ENCODE measurements around the gene KCNH1. TPM values are rescaled to one million over a fixed set of nuclear protein-coding genes. Genes with fewer than 3 reads are reported as not detected.
"Not testable (repeated sequence)": the region's sequence is repeated elsewhere in the genome, so short reads cannot be mapped to it uniquely, and the experiment has no call there.

Gene KCNH1
- total RNA-seq, 1 experiment from 2014 or later: 2.4 TPM

- DNase-seq (ENCODE audit: low read depth): no peak
These were observed 22.6 kb downstream of the KCNH1 start for GRCh38 chr1:211111351-211111750.

GRCh38 chr1:211101481-211101880, 32.5 kb downstream of the KCNH1 start:
- no peak for DNase-seq (ENCODE audit: low read depth)

DNA sequence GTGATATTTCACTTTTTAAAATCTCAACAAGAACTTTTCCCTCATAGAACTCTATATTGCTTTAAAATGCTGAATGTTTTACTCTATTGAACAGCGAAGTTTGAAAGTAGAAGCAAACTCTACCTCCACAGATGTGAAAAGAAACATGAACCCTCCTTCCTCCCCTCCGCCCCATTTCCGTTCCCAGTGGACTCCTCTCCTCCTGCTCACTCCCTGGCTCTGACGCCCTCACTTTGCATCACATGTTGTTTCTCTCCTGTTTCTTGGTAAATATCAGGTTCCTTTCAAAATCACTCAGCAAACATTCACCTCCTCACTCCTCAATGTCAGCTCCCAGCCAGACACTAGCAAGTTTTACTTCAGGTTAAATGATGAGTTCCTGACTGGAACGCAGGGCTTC, 34.6 kb downstream of the KCNH1 start:
- no peak for DNase-seq (ENCODE audit: low read depth)

DNA sequence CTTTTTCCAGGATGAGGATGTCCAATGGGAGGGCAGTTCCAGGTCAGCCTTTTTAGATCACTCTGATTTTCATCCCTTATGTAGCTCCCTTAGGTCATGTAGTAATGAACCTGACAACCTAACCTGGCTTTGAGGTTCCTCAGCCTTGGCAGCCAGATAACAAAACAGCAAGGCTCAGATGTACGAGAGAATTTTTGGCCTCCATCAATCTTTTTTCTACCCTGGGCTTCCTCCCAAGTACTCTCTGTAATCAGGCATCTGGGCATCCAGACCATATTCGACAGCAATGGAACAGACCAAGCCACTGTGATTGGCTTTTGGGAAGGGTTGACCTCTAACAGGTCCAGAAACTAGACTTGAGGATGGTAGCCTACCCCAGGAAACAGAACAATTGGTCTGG, 38.6 kb downstream of the KCNH1 start:
- no peak for DNase-seq (ENCODE audit: low read depth)

GRCh38 chr1:211092955-211093354, 41.0 kb downstream of the KCNH1 start:
- DNase-seq (ENCODE audit: low read depth): peak; percentile 10

DNA sequence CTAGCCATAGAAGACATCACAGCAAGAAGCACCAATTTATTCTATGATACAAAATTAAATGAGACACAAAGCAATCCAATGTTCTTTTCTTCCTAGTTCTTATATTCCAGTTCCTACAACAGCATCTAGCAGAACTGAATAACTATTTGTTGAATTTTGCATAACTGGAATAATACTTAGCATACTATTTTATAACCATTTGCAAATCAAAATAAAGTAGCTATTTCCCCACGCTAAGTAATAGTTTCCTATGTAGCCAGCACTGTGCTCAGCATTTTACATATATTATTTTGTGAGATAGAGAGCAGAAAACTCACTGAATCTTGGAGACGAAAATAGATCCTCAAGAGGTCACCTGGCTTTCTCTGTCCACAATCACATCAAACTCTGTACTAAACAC, 42.1 kb downstream of the KCNH1 start:
- DNase-seq (ENCODE audit: low read depth): no peak

DNA sequence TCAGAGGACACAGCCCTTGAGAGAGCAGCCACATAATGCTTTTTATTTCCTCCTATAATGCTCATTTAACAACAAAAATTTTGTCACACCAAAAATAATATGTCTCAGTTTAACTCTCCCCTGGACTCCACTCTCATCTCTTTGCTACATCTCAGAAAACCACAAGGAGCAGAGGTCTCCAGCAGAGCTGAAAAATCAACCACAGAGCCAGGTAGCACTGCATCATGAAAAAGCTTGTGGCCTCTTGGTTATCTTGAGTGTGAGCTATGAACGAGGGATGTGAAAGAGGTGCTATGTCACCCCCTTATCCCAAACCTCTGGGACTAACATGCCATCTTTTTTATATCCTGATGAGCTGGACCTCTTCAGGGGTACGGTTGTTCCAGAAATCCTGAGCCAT, 44.4 kb downstream of the KCNH1 start:
- no peak for DNase-seq (ENCODE audit: low read depth)

DNA sequence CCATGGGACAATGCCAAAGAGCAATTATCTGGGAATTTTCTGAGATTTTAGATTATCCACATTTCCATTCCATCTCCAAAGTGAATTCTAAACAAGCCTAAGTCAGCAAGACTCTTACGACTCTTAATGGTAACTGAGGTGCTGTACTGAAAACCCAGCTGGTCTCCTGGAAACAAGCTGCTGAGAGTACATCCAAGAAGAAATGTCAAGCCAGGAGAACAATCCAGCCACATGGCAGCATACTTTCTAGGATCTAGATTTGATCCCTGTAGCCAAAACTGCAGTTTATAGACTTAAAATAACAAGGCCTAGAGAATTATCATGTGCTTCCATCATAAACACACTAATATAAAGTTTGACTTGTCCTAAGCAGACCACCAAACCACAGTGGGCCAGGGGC, 45.8 kb downstream of the KCNH1 start:
- DNase-seq (ENCODE audit: low read depth): no peak

DNA sequence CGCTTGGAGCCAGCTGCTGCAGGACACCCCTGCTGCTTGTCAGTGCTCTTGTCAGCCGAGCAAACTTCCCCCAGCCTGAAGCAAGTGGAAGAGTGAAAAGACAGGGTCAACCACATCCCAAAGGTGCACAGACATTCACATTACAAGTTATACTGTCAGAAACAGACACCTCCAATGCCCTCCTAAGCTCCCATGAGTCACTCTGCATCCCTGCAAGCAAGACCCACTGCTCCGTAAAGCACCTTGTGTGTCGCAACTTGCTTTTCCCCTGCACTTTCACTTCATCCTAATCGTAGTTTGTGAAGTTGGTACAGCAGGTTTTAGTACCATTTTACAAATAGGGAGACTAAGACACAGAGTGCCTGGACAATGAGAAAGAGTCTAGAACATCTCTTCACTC, 51.1 kb downstream of the KCNH1 start:
- peak; percentile 32 for DNase-seq (ENCODE audit: low read depth)

DNA sequence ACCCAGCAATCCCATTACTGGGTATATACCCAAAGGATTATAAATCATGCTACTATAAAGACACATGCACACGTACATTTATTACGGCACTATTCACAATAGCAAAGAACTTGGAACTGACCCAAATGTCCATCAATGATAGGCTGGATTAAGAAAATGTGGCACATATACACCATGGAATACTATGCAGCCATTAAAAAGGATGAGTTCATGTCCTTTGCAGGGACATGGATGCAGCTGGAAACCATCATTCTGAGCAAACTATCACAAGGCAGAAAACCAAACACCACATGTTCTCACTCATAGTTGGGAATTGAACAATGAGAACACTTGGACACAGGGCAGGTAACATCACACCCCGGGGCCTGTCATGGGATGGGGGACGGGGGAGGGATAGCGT, 52.5 kb downstream of the KCNH1 start:
- not testable (repeated sequence) for DNase-seq (ENCODE audit: low read depth)

DNA sequence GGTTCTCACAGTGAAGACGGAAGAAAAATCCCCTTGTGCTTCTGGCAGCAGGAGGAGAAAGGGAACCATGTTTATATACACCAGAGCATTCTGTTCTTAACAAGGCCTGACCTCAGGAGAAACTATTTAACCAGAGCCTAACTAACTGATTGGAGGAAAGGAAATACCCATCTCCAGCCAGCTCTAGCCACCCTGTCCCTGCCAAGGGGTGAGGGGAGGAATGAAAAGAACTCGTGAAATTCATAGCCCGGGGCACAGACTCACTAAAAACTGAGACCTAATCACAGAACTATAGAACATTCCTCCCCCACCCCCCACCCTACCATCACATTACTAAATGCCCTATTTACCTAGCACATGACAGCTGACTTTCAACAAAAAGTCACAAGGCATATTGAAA, 65.0 kb downstream of the KCNH1 start:
- no peak for DNase-seq (ENCODE audit: low read depth)

- DNase-seq (ENCODE audit: low read depth): no peak
These were observed 67.1 kb downstream of the KCNH1 start for GRCh38 chr1:211066781-211067384.

DNA sequence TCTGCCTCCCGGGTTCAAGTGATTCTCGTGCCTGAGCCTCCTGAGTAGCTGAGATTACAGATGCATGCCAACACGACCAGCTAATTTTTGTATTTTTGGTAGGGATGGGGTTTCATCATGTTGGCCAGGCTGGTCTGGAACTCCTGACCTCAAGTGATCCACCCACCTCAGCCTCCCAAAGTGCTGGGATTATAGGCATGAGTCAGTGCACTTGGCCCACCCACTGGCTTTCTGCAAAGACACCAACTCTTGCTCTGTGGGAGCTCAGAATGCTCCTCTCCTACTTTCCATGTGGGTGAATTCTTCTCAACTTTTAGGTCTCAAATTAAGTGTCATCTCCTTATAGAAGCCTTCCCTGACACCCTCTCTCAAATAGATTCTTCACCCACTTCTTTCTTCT, 92.1 kb downstream of the KCNH1 start:
- DNase-seq (ENCODE audit: low read depth): peak; percentile 40

GRCh38 chr1:211037095-211037494, 96.9 kb downstream of the KCNH1 start:
- peak; percentile 98 for DNase-seq (ENCODE audit: low read depth)

DNA sequence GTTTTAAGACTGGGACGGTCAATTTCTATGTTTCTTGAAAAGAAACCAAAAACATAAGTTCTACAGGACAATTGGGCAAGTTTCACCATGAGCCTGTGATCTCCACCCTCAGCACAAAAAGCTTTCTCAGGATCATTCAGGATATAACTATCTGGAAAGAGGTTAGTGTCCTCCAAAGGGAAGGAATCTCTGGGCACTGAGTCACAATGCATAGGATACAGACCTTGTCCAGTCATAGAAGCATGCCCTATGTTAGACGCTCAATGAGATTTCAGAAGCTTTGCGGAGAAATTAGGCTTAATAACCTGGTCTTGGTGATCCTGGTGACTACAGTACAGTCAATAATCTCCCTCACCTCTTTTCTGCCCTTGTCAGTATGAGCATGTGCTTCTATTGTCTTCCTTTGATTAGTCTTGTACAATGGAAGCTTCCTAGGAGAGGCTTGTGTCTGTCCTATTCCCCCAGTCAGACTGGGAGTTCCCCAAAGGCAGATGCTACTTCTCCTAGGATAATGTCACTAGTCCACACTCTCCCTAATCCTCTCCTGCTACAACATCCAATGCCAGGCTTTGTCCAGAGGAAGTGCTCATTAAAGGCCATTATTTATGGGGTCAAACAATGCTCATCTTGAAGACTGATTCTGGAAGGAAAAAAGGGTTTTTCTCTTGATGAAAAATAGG, 97.4 kb downstream of the KCNH1 start:
- DNase-seq (ENCODE audit: low read depth): peak; percentile 40

DNA sequence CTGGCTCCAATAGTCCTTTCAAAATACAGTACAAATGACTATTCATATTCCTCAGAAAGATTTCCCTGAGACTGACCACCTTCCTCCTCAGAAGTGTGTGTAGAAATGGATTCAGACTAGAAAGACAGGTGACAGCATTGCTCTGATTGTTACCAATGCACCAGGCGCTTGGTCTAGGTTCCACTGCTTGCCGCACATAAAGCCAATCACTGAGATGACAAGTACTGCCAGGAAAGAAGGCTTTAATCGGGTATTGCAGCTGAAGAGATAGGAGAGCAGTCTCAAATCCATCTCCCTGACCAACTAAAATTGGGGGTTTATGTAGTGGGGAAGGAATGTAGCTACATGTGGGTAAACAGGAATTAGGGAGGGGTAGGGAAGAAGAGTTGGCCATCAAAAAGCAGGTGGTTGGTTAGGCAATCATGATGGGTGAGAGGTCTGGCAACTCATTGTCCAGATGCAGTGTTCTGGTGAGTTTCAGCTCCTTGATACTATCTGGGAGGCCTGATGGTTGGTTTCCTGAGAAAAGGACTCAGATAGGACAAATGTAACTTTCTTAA, 98.0 kb downstream of the KCNH1 start:
- DNase-seq (ENCODE audit: low read depth): no peak

DNA sequence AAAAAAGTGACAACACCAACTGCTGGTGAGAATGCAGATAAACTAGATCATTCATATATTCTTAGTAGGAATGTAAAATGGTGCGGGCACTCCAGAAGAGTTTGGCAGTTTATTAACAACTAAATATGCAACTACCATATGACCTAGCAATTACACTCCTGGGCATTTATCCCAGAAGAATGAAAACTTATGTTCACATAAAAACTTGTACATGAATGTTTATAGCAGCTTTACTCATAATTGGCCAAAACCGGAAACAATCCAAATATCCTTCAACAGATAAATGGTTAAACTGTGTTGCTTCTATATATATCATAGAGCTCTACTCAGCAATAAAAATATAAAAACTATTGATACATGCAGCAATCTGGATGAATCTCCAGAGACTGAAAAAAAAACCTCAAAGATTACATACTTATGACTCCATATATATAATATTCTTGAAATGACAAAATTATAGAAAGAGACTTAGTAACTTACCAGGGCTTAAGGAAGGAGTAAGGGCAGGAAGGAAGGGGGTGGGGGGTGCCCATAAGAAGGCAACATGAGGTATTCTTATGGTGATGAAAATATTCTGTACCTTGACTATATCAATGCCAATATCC, 99.9 kb downstream of the KCNH1 start:
- no peak for DNase-seq (ENCODE audit: low read depth)

GRCh38 chr1:211024901-211025300, 109.0 kb downstream of the KCNH1 start:
- DNase-seq (ENCODE audit: low read depth): no peak

GRCh38 chr1:211019266-211019665, 114.7 kb downstream of the KCNH1 start:
- no peak for DNase-seq (ENCODE audit: low read depth)

- DNase-seq (ENCODE audit: low read depth): no peak
These were observed 115.3 kb downstream of the KCNH1 start for GRCh38 chr1:211018690-211019089.

DNA sequence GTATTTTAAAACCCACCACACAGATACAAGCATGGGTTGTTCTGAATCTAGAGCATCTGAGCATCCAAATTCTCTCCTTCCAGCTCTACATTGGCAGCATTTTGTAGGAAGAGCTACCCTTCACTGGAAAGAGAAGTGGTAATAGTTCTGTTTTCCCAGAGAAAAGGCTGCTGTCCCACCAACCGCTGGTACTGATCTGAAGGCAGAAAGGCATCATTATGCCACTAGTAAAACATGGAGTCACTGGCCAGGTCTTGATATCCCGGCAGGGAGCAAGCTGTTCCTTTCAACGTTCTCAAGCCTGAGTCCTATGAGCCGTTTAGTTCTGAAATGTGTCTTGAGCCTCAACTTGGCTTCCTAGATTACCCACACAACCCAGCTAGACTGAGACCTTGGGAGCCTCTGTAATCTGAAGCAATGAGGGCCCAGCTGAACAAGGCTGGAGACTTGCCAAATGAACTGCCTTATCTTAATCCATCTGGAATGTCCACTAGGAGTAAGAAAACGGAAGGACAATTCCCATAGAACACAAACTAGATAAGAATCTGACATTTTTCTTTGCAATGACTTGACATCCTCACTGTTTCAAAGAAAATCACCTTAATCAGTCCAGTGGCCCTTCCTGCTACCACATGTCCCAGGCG, 116.8 kb downstream of the KCNH1 start:
- DNase-seq (ENCODE audit: low read depth): peak; percentile 24

DNA sequence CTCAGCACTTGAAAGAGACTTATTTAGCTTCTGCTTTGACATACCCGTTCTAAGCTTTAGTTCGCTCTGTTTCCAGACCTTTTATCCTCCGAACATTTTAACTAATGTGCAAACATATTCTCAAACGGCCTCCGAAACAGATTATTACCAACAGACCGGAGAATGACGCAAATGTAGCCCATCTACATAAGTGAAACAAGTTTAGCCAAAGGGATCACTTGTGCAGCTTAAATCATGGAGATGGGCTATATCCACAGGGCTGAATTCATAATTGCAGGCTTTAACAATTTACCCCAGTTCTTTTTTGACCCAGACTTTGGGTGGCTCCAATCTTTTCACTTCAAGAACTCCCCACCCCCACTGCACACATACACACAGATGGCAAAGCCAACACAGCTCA, 119.7 kb downstream of the KCNH1 start:
- DNase-seq (ENCODE audit: low read depth): no peak

All from HT1080 (cell line).